ENCODE results near the gene EIF2AK2.

- no peak for TF ChIP-seq CTCF (conservative IDR thresholded peaks at IDR 0.05; ENCODE audit: low read length)
- TF ChIP-seq EZH2phosphoT487 (IDR thresholded peaks at IDR 0.05; ENCODE audit: borderline replicate concordance), result no peak
These were observed 76.1 kb downstream of the EIF2AK2 start for GRCh38 chr2:37080689-37081088.
